ENCODE results near the gene SLC43A3.

The SLC43A3 gene

DNA sequence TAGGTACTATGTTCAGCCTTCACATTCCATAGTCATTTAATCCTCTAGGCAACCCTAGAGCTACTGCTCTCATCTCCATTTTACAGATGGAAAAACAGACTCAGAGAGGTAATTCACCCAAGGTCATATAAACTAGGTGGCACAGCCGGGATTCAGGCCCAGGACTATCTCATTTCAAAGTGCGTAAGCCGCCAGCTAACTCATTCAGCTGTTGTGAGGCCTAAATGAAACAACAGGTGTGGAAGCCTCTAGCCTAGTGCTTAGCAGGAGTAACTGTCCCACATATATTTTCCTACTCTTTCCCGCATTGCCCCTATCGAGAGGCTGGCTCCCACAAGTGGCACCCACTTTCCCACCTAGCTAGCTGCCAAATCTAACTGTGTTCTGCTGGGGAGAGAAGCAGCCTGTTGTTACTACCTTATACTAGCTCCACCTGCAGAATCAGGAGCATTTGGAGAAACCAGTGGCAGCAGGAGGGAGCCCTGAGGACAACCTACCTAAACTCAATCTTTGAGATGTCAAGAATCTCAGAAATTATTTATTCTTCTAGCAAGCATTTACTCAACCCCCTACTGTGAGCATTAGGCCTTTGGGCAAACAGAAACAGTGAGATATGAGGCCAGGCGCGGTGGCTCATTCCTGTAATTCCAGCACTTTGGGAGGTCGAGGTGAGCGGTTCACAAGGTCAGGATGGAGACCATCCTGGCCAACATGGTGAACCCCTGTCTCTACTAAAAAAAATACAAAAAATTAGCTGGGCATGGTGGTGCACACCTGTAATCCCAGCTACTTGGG, 66.8 kb downstream of the SLC43A3 start:
- Mint-ChIP-seq H3K9me3 (no peaks in the 10 kb centered on the region), H3K27ac (no peak overlapping the region), H3K27me3 (peaks cover 9% of the 10 kb centered on the region), H3K4me1 (ENCODE audit: low read depth) (no peaks in the 10 kb centered on the region), H3K4me3 (no peak overlapping the region), H3K36me3 (ENCODE audit: low read depth) (no peaks in the 10 kb centered on the region)
- no peak for DNase-seq

GRCh38 chr11:57359396-57359795, 67.5 kb downstream of the SLC43A3 start:
- H3K9me3 Mint-ChIP-seq, result no peaks in the 10 kb centered on the region
- H3K27me3 Mint-ChIP-seq, result peaks cover 14% of the 10 kb centered on the region
- no peaks in the 10 kb centered on the region for H3K4me1 Mint-ChIP-seq (ENCODE audit: low read depth)
- H3K36me3 Mint-ChIP-seq (ENCODE audit: low read depth), result no peaks in the 10 kb centered on the region
- no peak overlapping the region for H3K27ac Mint-ChIP-seq
- H3K4me3 Mint-ChIP-seq, result no peak overlapping the region
- DNase-seq, result no peak

DNA sequence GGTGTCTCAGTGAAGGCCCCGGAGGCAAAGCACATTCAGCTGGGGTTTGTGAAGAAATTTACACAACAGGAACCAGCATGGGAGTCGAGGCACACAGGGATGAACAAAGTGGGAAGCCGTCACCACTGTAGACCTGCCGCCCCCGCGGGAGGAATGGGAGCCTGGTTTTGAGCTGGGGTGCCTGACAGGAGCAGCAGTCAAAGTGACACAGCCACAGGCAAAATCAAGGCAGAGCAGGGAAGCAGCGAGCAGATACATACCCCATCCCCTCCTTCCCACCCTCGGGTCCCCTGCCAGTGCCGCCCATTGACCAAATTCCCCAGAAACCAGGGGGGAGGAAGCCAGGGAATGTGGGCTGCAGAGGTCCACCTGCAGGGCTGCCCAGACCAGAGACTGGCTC, 67.9 kb downstream of the SLC43A3 start:
- Mint-ChIP-seq H3K27ac (no peak overlapping the region), H3K4me3 (no peak overlapping the region), H3K4me1 (ENCODE audit: low read depth) (no peaks in the 10 kb centered on the region), H3K36me3 (ENCODE audit: low read depth) (no peaks in the 10 kb centered on the region), H3K27me3 (peaks cover 15% of the 10 kb centered on the region), H3K9me3 (no peaks in the 10 kb centered on the region)
- no peak for DNase-seq

DNA sequence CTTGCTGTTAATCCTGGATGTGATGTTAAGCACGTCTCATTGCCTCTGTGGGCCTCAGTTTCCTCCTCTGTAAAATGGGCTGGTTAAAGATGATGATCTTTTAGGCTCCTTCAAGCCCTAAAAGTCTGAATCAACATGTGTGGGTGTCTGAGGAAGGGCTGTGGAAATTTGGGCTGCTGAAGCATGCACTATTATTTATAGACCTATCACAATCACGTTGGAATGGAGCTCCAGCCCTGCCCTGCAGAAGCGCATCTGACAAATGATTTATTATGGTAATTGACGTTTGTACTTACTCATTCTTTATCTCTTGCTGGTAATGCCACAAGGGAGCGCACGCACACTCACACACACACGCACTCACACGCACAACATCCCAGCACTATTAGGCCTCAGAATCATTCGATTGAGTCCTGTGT, 68.4 kb downstream of the SLC43A3 start:
- no peak overlapping the region for H3K27ac Mint-ChIP-seq
- no peak overlapping the region for H3K4me3 Mint-ChIP-seq
- no peak for DNase-seq
- H3K36me3 Mint-ChIP-seq (ENCODE audit: low read depth), result no peaks in the 10 kb centered on the region
- H3K27me3 Mint-ChIP-seq, result peaks cover 15% of the 10 kb centered on the region
- H3K4me1 Mint-ChIP-seq (ENCODE audit: low read depth), result no peaks in the 10 kb centered on the region
- no peaks in the 10 kb centered on the region for H3K9me3 Mint-ChIP-seq

- Mint-ChIP-seq H3K9me3 (no peaks in the 10 kb centered on the region), H3K27ac (no peak overlapping the region), H3K4me1 (ENCODE audit: low read depth) (no peaks in the 10 kb centered on the region), H3K27me3 (peaks cover 10% of the 10 kb centered on the region), H3K4me3 (no peak overlapping the region), H3K36me3 (ENCODE audit: low read depth) (no peaks in the 10 kb centered on the region)
- DNase-seq, result no peak
Measured at GRCh38 chr11:57357856-57358255, 69.1 kb downstream of the SLC43A3 start.

DNA sequence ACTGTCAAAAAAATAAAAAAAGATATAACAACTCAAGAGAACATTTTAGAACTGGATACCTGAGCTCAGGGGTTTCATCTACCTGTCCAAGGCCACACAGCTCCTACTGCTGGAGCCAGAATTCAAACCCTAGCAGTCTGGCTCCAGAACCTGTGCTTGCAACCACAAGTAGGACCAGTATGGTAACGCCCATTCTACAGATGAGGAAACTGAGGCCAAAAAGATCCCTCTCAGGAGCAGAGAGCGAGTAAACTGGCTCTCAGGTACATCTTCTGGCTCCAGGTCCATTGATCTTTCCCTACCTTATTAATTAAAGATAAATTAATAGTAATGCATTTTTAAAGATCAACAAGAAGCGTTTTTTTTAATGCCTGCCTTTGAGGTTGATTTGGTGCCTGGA, 69.6 kb downstream of the SLC43A3 start:
- Mint-ChIP-seq H3K4me3 (no peak overlapping the region), H3K27ac (no peak overlapping the region), H3K27me3 (peaks cover 10% of the 10 kb centered on the region), H3K4me1 (ENCODE audit: low read depth) (no peaks in the 10 kb centered on the region), H3K9me3 (no peaks in the 10 kb centered on the region), H3K36me3 (ENCODE audit: low read depth) (no peaks in the 10 kb centered on the region)
- no peak for DNase-seq

All from activated T-cell treated with anti-CD3 and anti-CD28 coated beads, Interleukin-2, amount 50 U/mL, for 24 hours (primary cell).